Neural progenitor cell (in vitro differentiated cells): Measurements from ENCODE around the gene KRT73. TPM values are rescaled to one million over a fixed set of nuclear protein-coding genes. Genes with fewer than 3 reads are reported as not detected.

Source experiments
- DNase-seq: peaks from one replicate; pipeline ENCODE4 v3.0.0-alpha.2; 2016; ENCODE audit warnings: low spot score
- H2AFZ ChIP-seq: fragments of 200-600 bp; sonication (generic); replicated peaks from 2 replicates; pipeline ENCODE4 v1.6.1; 2016; ENCODE audit warnings: antibody characterized with exemption
- H3F3A ChIP-seq: fragments of 200-600 bp; sonication (generic); 2 replicates; pipeline ENCODE4 v1.6.1; 2016; ENCODE audit warnings: antibody characterized with exemption, low read depth
- H3K27ac ChIP-seq: fragments of 200-600 bp; sonication (generic); 2 replicates; pipeline ENCODE4 v1.5.1; 2016; ENCODE audit warnings: mild to moderate bottlenecking
- H3K27me3 ChIP-seq: fragments of 200-600 bp; sonication (generic); 2 replicates; pipeline ENCODE4 v1.6.1; 2016; ENCODE audit warnings: mild to moderate bottlenecking, moderate library complexity
- H3K36me3 ChIP-seq: fragments of 200-600 bp; sonication (generic); 2 replicates; pipeline ENCODE4 v1.5.1; 2016
- H3K4me1 ChIP-seq: fragments of 200-600 bp; sonication (generic); 2 replicates; pipeline ENCODE4 v1.6.1; 2016; ENCODE audit warnings: mixed run types
- H3K4me2 ChIP-seq: fragments of 200-600 bp; sonication (generic); 2 replicates; pipeline ENCODE4 v1.6.1; 2016
- H3K4me3 ChIP-seq: fragments of 200-600 bp; sonication (generic); 2 replicates; pipeline ENCODE4 v1.5.1; 2016
- H3K79me2 ChIP-seq: fragments of 200-600 bp; sonication (generic); 2 replicates; pipeline ENCODE4 v1.6.1; 2016; ENCODE audit warnings: low read depth
- H3K9ac ChIP-seq: fragments of 200-600 bp; sonication (generic); 2 replicates; pipeline ENCODE4 v1.6.1; 2016
- H3K9me3 ChIP-seq: fragments of 200-600 bp; sonication (generic); 2 replicates; pipeline ENCODE4 v1.5.1; 2016; ENCODE audit warnings: low read depth
- H4K20me1 ChIP-seq: fragments of 200-600 bp; sonication (generic); 2 replicates; pipeline ENCODE4 v1.6.1; 2016; ENCODE audit warnings: low read depth
- H3K27ac Mint-ChIP-seq: 3 replicates; pipeline ENCODE4 v1.8.0; 2021; ENCODE audit warnings: mixed read lengths
- H3K27me3 Mint-ChIP-seq: 2 replicates; pipeline ENCODE4 v1.8.0; 2022; ENCODE audit warnings: low read depth, mild to moderate bottlenecking, inconsistent platforms, moderate library complexity, mixed read lengths; ENCODE audit not compliant: insufficient read depth
- H3K36me3 Mint-ChIP-seq: 3 replicates; pipeline ENCODE4 v1.8.0; 2021; ENCODE audit warnings: mixed read lengths
- H3K4me1 Mint-ChIP-seq: 3 replicates; pipeline ENCODE4 v1.8.0; 2021; ENCODE audit warnings: mixed read lengths
- H3K4me3 Mint-ChIP-seq: 3 replicates; pipeline ENCODE4 v1.8.0; 2021; ENCODE audit warnings: mild to moderate bottlenecking, moderate library complexity, mixed read lengths
- H3K9me3 Mint-ChIP-seq: 3 replicates; pipeline ENCODE4 v1.8.0; 2020; ENCODE audit warnings: mixed read lengths
- EZH2 ChIP-seq: fragments of 200-600 bp; sonication (generic); IDR thresholded peaks from 2 replicates; pipeline ENCODE4 v1.6.1; 2017; ENCODE audit warnings: antibody characterized with exemption, mild to moderate bottlenecking, moderate library complexity
- EZH2phosphoT487 ChIP-seq: fragments of 200-600 bp; sonication (generic); IDR thresholded peaks from 2 replicates; pipeline ENCODE4 v1.6.1; 2017; ENCODE audit warnings: antibody characterized with exemption
- total RNA-seq: library from RNA; depleted of rRNA; stranded (reverse); fragments of >200 nt; gene quantifications from 2 replicates; pipeline ENCODE4 v1.2.3, GENCODE V29; 2015; ENCODE audit warnings: low replicate concordance
- TF ChIP-seq, protein P1 (sequence below): fragments of 200-600 bp; sonication (generic); IDR thresholded peaks from 2 replicates; pipeline ENCODE4 v1.5.1; 2017; ENCODE audit warnings: antibody characterized with exemption, mild to moderate bottlenecking

The KRT73 gene
- total RNA-seq, 1 donor from 2014 or later: not detected

DNA sequence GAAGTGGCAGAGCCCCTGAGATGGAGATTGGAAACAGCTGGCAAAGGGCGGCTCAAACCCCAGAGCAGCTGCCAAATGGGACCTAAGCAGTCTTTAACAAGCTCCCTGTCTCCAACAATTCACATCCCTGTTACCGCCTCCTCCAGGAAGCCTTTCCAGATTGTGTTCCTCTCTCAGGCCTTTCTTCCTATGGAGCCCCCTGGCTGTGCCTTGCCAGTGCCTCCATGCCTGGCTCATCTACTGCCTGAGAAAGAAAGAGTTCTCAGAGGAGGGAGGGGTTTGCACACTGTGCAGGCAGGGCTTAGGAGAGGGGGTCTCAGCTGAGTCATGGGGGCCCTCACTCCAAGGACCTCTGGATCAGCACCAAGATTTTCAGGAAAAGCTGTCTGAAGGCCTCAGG lies 35.9 kb downstream of the KRT73 start:
- Histone ChIP-seq H3K27ac (no peak overlapping the region), H3K27me3 (no peaks in the 10 kb centered on the region), H3K4me3 (no peak overlapping the region), H3K9me3 (no peaks in the 10 kb centered on the region), H3K4me2 (peak overlapping the region; percentile 33), H3K79me2 (no peaks in the 10 kb centered on the region), H3F3A (no peaks in the 10 kb centered on the region), H4K20me1 (no peaks in the 10 kb centered on the region), H3K36me3 (no peaks in the 10 kb centered on the region), H2AFZ (peak overlapping the region; percentile 78), H3K4me1 (peaks cover 4% of the 10 kb centered on the region), H3K9ac (no peak overlapping the region)
- Mint-ChIP-seq H3K36me3 (no peaks in the 10 kb centered on the region), H3K4me1 (peaks cover 2% of the 10 kb centered on the region), H3K27me3 (peaks cover 13% of the 10 kb centered on the region), H3K27ac (no peak overlapping the region), H3K4me3 (no peak overlapping the region), H3K9me3 (no peaks in the 10 kb centered on the region)
- TF ChIP-seq EZH2phosphoT487: no peak
- TF ChIP-seq EZH2: no peak
- TF ChIP-seq, protein P1, sequence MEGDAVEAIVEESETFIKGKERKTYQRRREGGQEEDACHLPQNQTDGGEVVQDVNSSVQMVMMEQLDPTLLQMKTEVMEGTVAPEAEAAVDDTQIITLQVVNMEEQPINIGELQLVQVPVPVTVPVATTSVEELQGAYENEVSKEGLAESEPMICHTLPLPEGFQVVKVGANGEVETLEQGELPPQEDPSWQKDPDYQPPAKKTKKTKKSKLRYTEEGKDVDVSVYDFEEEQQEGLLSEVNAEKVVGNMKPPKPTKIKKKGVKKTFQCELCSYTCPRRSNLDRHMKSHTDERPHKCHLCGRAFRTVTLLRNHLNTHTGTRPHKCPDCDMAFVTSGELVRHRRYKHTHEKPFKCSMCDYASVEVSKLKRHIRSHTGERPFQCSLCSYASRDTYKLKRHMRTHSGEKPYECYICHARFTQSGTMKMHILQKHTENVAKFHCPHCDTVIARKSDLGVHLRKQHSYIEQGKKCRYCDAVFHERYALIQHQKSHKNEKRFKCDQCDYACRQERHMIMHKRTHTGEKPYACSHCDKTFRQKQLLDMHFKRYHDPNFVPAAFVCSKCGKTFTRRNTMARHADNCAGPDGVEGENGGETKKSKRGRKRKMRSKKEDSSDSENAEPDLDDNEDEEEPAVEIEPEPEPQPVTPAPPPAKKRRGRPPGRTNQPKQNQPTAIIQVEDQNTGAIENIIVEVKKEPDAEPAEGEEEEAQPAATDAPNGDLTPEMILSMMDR: no peak
- no peak for DNase-seq

DNA sequence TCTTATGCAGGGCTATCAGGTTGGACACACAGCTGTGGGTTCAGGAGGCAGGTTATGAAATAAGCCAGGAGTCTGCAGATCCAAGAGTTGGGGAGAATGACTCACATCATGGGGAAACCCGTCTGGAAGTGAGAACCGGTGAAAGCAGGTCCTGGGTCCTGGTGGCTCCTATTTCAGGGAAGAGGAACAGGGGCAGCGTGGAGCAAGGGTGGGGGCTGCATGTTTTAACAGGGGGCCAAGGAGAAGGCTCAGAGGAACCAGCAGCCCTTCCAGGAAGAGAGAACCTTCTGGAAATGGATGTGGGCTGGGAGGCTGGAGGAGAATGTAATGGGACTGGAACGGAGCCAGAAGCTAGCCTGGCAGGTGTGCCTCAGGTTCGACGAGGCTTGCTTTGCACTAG lies 36.9 kb downstream of the KRT73 start:
- Mint-ChIP-seq H3K4me1 (peaks cover 2% of the 10 kb centered on the region), H3K27me3 (peaks cover 14% of the 10 kb centered on the region)

GRCh38 chr12:52581066-52581465 lies 37.3 kb downstream of the KRT73 start:
- H3K36me3 Mint-ChIP-seq: no peaks in the 10 kb centered on the region
- Histone ChIP-seq H3K27me3 (no peaks in the 10 kb centered on the region), H3K4me1 (peaks cover 4% of the 10 kb centered on the region), H3F3A (no peaks in the 10 kb centered on the region), H2AFZ (no peak overlapping the region), H3K9me3 (no peaks in the 10 kb centered on the region), H3K79me2 (no peaks in the 10 kb centered on the region), H4K20me1 (no peaks in the 10 kb centered on the region), H3K36me3 (no peaks in the 10 kb centered on the region), H3K4me3 (no peak overlapping the region), H3K4me2 (no peak overlapping the region), H3K27ac (no peak overlapping the region), H3K9ac (no peak overlapping the region)
- peaks cover 13% of the 10 kb centered on the region for H3K27me3 Mint-ChIP-seq
- peaks cover 2% of the 10 kb centered on the region for H3K4me1 Mint-ChIP-seq
- H3K4me3 Mint-ChIP-seq: no peak overlapping the region
- H3K9me3 Mint-ChIP-seq: no peaks in the 10 kb centered on the region
- no peak for DNase-seq
- TF ChIP-seq, protein P1: no peak
- no peak for TF ChIP-seq EZH2
- no peak for TF ChIP-seq EZH2phosphoT487
- H3K27ac Mint-ChIP-seq: peak overlapping the region; percentile 2

More for the DNA sequence above, 36.9 kb downstream of the KRT73 start:
- H2AFZ ChIP-seq: no peak overlapping the region
- no peaks in the 10 kb centered on the region for H3K9me3 ChIP-seq
- H3K27ac ChIP-seq: no peak overlapping the region
- TF ChIP-seq EZH2: no peak
- no peak for TF ChIP-seq EZH2phosphoT487
- TF ChIP-seq, protein P1: no peak
- H3K27me3 ChIP-seq: no peaks in the 10 kb centered on the region
- no peaks in the 10 kb centered on the region for H3K36me3 ChIP-seq
- no peak overlapping the region for H3K4me3 ChIP-seq
- Mint-ChIP-seq H3K36me3 (no peaks in the 10 kb centered on the region), H3K9me3 (no peaks in the 10 kb centered on the region), H3K27ac (no peak overlapping the region), H3K4me3 (no peak overlapping the region)
- no peaks in the 10 kb centered on the region for H4K20me1 ChIP-seq
- no peaks in the 10 kb centered on the region for H3K79me2 ChIP-seq
- no peak overlapping the region for H3K4me2 ChIP-seq
- H3K4me1 ChIP-seq: peaks cover 4% of the 10 kb centered on the region
- no peak overlapping the region for H3K9ac ChIP-seq
- DNase-seq: no peak
- H3F3A ChIP-seq: no peaks in the 10 kb centered on the region

GRCh38 chr12:52580496-52580895 lies 37.9 kb downstream of the KRT73 start:
- no peak overlapping the region for H2AFZ ChIP-seq
- no peak for DNase-seq
- H3K4me3 ChIP-seq: no peak overlapping the region
- H3K4me1 Mint-ChIP-seq: peaks cover 2% of the 10 kb centered on the region
- H3K27ac Mint-ChIP-seq: no peak overlapping the region
- no peaks in the 10 kb centered on the region for H3K27me3 ChIP-seq
- no peaks in the 10 kb centered on the region for H3K36me3 ChIP-seq
- no peaks in the 10 kb centered on the region for H3K36me3 Mint-ChIP-seq
- H3K9me3 ChIP-seq: no peaks in the 10 kb centered on the region
- no peak for TF ChIP-seq EZH2
- TF ChIP-seq EZH2phosphoT487: no peak
- TF ChIP-seq, protein P1: no peak
- H3K9me3 Mint-ChIP-seq: no peaks in the 10 kb centered on the region
- no peaks in the 10 kb centered on the region for H3F3A ChIP-seq
- peaks cover 4% of the 10 kb centered on the region for H3K4me1 ChIP-seq
- no peak overlapping the region for H3K4me3 Mint-ChIP-seq
- peaks cover 13% of the 10 kb centered on the region for H3K27me3 Mint-ChIP-seq
- no peak overlapping the region for H3K9ac ChIP-seq
- no peaks in the 10 kb centered on the region for H4K20me1 ChIP-seq
- no peak overlapping the region for H3K4me2 ChIP-seq
- no peak overlapping the region for H3K27ac ChIP-seq
- no peaks in the 10 kb centered on the region for H3K79me2 ChIP-seq
